ENCODE data around the gene B3GALT6. TPM values are rescaled to one million over a fixed set of nuclear protein-coding genes. Genes with fewer than 3 reads are reported as not detected.

B3GALT6 gene
- total and polyA plus RNA-seq, 5 experiments from 2014 or later, result 8.8 to 24.6 (median 21.4) TPM

DNA sequence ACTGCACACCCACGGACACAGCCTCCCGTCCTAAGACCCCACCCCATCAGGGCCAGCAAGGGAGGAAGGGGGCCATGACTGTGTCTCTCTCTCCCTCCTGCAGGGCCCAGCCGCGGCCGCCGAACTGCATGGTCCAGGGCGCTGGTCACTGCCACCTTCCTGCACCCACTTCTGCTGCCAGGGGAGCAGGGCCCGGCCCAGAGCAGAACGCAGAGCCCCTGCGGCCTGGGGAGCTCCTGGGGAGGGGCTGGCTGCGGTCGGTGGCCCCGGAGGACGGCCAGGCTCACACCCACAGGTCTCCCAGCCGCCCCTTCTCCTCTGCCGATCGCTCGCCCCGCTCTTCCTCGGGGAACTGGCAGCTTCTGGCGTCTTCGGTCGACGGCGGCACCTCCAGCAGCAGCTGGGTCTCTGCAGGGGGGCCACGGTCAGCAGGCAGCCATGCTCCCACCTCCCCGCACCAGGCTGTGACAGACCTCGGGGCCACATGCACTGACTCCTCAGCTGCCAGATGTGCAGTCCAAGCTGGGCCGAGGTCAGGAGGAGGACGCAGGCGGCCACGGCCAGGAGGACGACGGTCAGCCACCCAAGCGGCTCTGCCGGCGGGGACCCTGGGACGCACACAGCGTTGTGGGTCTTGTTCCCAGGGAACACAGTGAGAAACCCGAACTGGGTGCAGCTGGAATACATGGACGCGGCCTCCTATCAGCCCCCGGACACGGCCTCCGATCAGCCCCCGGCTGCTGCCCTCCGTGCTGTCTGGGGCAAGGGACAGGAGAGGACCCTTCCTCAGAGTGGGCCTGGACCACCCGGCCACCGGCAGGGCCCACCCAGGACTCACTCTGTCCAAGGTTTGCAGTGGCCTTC, 28.2 kb upstream of the B3GALT6 start:
- H3K4me1 Mint-ChIP-seq, result peaks cover 5 to 24% (median 20%) of the 10 kb centered on the region in 4 donors
- peak overlapping the region in 3 of 10 donors; percentile 20 to 68 (median 24) for H3K27ac Mint-ChIP-seq
- POLR2A ChIA-PET, result no interaction called here
- H3K36me3 Mint-ChIP-seq, result no peaks in the 10 kb centered on the region
- H3K4me3 Mint-ChIP-seq, result no peak overlapping the region
- no peak for ATAC-seq
- DNase-seq, result peak in 2 of 10 donors; percentile 4 to 58
- H3K27me3 Mint-ChIP-seq, result peaks cover 0 to 8% (median 0%) of the 10 kb centered on the region in 5 donors
- no peaks in the 10 kb centered on the region for H3K9me3 Mint-ChIP-seq

DNA sequence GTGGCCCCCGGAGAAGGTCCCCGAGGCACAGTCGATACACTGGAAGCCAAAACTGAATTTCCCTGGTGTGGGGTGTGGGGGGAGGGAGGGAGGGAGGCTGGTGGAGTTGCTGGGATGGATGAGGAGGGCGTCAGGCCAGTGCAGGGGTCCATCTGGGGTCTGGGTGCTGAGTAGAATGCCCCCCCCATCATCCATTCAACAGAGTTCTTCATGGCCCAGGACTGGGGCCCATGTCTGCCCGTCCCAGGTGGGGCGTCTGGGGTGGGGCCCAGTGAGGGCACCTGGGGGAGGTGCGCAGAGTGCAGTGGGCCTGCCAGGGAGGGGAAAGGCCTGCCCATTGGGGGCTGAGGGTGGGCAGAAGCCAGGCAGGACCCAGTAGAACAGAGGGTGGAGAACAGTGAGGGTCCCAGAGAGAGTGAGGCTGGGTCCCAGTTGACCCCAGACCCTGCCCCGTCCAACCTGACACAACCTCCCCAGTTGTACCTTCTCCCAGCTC, 27.6 kb upstream of the B3GALT6 start:
- DNase-seq (peak in 1 of 10 donors; percentile 55), ATAC-seq (no peak)
- H3K27me3 Mint-ChIP-seq, result peaks cover 0 to 8% (median 0%) of the 10 kb centered on the region in 5 donors
- H3K4me3 Mint-ChIP-seq, result no peak overlapping the region
- H3K4me1 Mint-ChIP-seq, result peaks cover 5 to 28% (median 24%) of the 10 kb centered on the region in 4 donors
- H3K36me3 Mint-ChIP-seq, result no peaks in the 10 kb centered on the region
- POLR2A ChIA-PET, result interaction anchor here (1.0 kb wide), 1 partner anchor 8 kb away, joined by 3 read pairs; no protein-coding TSS in a partner anchor
- no peaks in the 10 kb centered on the region for H3K9me3 Mint-ChIP-seq
- peak overlapping the region in 1 of 10 donors; percentile 68 for H3K27ac Mint-ChIP-seq

DNA sequence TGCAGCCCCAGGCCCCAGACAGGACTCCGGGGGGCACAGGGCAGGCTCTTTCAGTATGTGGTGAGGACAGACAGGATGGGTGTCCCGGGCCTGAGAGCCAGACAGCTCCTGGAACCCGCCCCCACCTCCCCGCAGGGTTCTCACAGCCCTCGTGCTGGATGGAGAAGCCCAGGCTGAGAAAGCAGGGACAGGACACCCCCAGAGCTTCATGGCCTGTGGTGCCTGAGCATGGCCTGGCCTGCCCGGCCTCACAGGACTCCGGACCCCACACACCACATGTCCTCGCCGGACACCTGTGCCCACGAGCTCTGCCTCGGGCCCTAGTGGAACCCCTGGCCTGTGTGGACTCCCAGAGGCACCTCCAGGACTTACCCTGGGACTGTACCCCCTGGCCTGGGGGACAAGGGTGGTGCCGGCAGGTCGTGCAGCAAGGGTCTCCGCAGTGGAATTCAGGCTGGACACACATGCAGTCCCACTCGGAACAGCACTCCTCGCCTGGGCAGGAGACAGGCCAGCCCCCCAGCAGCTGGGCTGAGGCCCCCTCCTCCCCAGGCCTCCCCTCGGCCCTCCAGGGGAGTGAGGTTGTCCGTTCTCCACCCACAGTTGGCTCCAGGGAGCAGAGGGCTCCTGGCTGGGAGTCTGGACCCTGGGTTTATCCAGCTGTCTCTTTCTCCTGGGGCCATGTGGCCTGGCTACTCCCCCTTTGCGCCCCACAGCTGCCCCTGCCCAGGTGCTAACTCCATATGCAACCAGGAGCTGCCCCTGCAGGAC, 26.9 kb upstream of the B3GALT6 start:
- Mint-ChIP-seq H3K4me3 (peak overlapping the region in 3 of 10 donors; percentile 36 to 56 (median 50)), H3K36me3 (no peaks in the 10 kb centered on the region), H3K27me3 (peaks cover 0 to 8% (median 0%) of the 10 kb centered on the region in 5 donors), H3K9me3 (no peaks in the 10 kb centered on the region), H3K4me1 (peaks cover 5 to 28% (median 23%) of the 10 kb centered on the region in 4 donors), H3K27ac (no peak overlapping the region)
- DNase-seq (peak in 1 of 10 donors; percentile 55), ATAC-seq (no peak)
- POLR2A ChIA-PET, result interaction anchor here (0.8 to 1.0 kb wide), 3 partner anchors 7 to 165 kb away, joined by 3 read pairs; no protein-coding TSS in a partner anchor

DNA sequence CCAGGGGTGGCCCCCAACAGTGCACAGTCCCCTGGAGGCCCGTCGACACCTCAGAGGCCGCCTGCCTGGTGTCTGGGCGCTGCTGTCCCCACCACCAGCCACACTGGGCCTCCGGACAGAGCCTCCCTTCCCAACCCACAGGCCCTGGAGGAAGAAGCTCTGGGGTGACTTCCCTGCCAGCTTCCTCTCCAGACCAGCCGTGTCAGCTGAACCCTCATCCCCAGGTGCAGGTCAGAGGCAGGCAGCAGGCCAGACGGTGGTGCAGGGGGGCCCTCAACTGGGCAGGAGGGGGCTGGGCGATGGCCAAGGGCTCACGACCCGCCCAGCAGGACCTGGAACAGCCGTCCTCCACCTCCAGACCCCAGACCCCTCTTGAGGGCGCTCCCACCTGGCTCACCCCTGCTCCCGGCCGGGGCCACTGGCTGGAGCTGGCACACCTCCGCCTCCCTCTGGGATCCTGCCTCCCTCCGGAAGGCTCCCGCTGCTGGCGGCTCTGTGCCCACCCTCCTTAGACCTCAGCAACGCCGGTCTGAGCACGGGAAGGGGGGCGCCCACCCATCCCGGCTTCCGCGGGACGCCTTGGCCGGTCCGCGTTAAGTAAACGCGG, 26.2 kb upstream of the B3GALT6 start:
- no peak for ATAC-seq
- H3K27ac Mint-ChIP-seq, result no peak overlapping the region
- POLR2A ChIA-PET, result interaction anchor here (0.8 to 1.0 kb wide), 2 partner anchors 49 to 166 kb away, joined by 3 read pairs; no protein-coding TSS in a partner anchor
- no peaks in the 10 kb centered on the region for H3K9me3 Mint-ChIP-seq
- DNase-seq, result peak in 2 of 10 donors; percentile 6 to 61
- H3K36me3 Mint-ChIP-seq, result no peaks in the 10 kb centered on the region
- peak overlapping the region in 6 of 10 donors; percentile 36 to 58 (median 49) for H3K4me3 Mint-ChIP-seq
- H3K4me1 Mint-ChIP-seq, result peaks cover 5 to 28% (median 19%) of the 10 kb centered on the region in 4 donors
- H3K27me3 Mint-ChIP-seq, result peaks cover 0 to 8% (median 0%) of the 10 kb centered on the region in 5 donors

DNA sequence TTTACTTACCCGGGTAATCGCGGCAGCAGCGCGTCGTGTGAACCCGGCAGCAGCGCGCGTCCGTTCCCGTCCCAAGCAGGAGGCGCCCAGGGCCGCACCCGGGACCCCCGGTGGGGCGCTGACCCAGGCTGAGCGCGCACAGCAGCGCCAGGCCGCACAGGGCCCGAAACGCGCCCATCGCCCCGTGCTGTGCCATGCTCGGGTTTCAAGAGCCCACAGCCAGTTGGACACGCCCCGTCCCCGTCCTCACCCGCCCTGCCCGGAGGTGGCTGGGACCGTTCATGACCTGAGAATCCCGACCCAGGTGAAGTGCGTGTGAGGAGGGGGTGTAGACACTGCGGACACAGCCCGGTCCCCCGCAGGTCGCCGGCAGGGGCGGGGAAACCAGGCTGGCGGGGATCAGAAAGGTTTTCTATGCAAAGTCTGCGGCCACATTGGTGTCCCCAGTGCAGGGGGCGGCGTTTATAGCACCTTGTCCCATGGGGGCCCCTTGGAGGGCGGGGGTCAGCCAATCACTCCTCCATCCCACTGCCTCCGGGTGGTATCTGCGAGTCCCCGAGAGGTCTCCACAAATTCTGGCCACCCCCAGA, 25.6 kb upstream of the B3GALT6 start, which contains the start of gene TNFRSF18:
Gene TNFRSF18 (minus strand): TSS at position 217 of the 590 bp plus-strand sequence. CDS start 21 bp downstream, at position 196.
- ATAC-seq, result peak in 1 of 2 donors; percentile 20
- H3K4me3 Mint-ChIP-seq, result peak within 1 kb of the TSS in 8 of 10 donors; percentile 22 to 80 (median 50)
- POLR2A ChIA-PET, result interaction anchor here (0.9 kb wide), 1 partner anchor 137 kb away, joined by 3 read pairs; no protein-coding TSS in a partner anchor

DNA sequence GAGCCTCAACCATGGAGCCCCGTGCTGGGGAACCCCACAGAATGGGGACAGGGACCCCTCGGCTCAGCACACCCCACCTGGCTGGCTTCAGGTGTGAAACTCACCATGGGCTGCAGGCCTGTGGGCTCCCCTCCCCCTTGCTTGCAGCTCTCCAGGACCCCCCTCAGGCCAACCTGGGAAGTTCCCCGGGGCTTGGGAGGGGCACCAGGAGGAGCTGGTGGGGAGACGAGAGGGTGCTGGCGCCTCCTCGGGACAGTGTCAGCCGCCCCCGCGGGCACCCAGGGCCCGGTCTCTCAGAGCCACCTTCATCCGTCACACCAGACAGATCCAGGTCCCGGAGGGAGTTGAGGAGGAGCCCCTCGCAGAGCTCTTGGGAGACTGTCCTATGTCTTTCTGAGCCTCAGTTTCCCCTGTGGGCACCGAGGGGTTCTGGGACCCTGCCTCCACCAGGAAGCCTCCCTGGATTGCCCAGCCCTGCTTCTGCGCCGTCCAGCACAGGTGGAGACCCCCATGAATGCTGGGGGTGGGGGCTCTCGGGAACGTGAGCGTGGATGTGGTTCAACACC, 25.0 kb upstream of the B3GALT6 start:
- DNase-seq (peak in 2 of 10 donors; percentile 5 to 62), ATAC-seq (no peak)
- peak overlapping the region in 1 of 10 donors; percentile 49 for H3K27ac Mint-ChIP-seq
- H3K4me3 Mint-ChIP-seq, result peak overlapping the region in 8 of 10 donors; percentile 22 to 80 (median 48)
- H3K4me1 Mint-ChIP-seq, result peaks cover 5 to 28% (median 21%) of the 10 kb centered on the region in 4 donors
- no peaks in the 10 kb centered on the region for H3K36me3 Mint-ChIP-seq
- POLR2A ChIA-PET, result interaction anchor here (0.7 to 0.9 kb wide), 2 partner anchors 12 to 138 kb away, joined by 3 to 4 read pairs; no protein-coding TSS in a partner anchor
- H3K27me3 Mint-ChIP-seq, result peaks cover 0 to 8% (median 0%) of the 10 kb centered on the region in 5 donors
- no peaks in the 10 kb centered on the region for H3K9me3 Mint-ChIP-seq

More for the DNA sequence above, 25.6 kb upstream of the B3GALT6 start, which contains the start of gene TNFRSF18:
- no peaks in the 10 kb centered on the region for H3K9me3 Mint-ChIP-seq
- peaks cover 5 to 28% (median 20%) of the 10 kb centered on the region in 4 donors for H3K4me1 Mint-ChIP-seq
- no peaks in the 10 kb centered on the region for H3K36me3 Mint-ChIP-seq
- peak within 1 kb of the TSS in 1 of 10 donors; percentile 49 for H3K27ac Mint-ChIP-seq
- peak in 2 of 10 donors; percentile 11 to 66 for DNase-seq
- H3K27me3 Mint-ChIP-seq, result peaks cover 0 to 8% (median 0%) of the 10 kb centered on the region in 5 donors

DNA sequence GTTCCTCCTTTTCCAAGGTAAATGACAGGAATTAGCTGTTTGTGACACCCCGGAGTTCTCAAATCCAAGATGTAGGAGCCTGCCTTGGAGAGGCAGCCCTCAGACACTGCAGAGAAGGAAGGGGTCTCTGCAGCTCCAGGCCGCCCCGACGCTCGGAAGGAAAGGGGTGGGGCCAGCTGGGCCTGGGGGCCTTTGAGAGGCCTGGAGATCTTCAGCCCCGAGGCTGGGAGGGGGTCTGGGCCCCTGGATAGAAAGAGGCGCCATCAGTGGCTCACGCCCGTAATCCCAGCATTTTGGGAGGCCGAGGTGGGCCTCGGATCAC, 24.5 kb upstream of the B3GALT6 start:
- no peaks in the 10 kb centered on the region for H3K9me3 Mint-ChIP-seq
- H3K27ac Mint-ChIP-seq, result peak overlapping the region in 2 of 10 donors; percentile 79 to 89
- ATAC-seq, result no peak
- peak overlapping the region in 2 of 10 donors; percentile 56 to 80 for H3K4me3 Mint-ChIP-seq
- H3K27me3 Mint-ChIP-seq, result peaks cover 0 to 8% (median 0%) of the 10 kb centered on the region in 5 donors
- peak in 1 of 10 donors; percentile 5 for DNase-seq
- no peaks in the 10 kb centered on the region for H3K36me3 Mint-ChIP-seq
- peaks cover 5 to 28% (median 22%) of the 10 kb centered on the region in 4 donors for H3K4me1 Mint-ChIP-seq
- POLR2A ChIA-PET, result interaction anchor here (0.7 to 0.9 kb wide), 3 partner anchors 9 to 138 kb away, joined by 3 to 4 read pairs (median 3); no protein-coding TSS in a partner anchor

DNA sequence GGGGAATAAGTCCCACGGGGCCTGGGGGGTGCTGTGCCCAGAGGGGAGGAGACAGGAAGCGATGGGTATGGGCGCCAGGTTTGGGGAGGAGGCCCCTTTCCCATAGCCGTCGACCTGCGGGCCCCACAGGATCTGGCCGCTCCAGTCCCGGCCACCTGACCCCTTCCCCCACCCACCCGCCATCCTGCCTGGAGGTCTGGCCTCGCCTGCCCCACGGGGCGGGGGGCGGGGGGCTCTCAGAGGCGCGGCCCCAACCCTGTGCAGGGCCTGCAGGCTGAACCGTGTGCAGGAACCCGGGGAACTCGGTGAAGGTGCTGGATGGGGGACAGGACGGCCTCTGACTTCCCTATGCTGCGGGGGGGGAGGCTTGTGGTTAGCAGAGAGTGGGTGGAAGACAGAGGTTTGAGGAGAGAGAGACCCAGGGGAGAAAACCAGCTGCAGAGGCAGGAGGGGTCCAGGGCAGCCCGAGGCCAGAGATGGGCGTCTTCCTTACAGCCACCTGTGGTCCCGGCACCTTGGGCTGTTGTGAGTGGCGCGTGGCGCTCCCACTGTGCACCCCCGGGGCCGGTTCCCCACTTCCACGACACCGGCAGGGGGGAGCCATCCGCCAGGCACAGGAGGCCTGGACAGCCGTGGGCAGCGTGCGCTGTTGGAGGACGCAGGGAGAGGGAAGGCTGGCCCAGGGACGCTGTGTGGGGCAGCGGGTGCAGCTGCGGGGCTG, 23.2 kb upstream of the B3GALT6 start:
- POLR2A ChIA-PET, result no interaction called here
- Mint-ChIP-seq H3K27ac (peak overlapping the region in 9 of 10 donors; percentile 22 to 89 (median 75)), H3K9me3 (no peaks in the 10 kb centered on the region)

DNA sequence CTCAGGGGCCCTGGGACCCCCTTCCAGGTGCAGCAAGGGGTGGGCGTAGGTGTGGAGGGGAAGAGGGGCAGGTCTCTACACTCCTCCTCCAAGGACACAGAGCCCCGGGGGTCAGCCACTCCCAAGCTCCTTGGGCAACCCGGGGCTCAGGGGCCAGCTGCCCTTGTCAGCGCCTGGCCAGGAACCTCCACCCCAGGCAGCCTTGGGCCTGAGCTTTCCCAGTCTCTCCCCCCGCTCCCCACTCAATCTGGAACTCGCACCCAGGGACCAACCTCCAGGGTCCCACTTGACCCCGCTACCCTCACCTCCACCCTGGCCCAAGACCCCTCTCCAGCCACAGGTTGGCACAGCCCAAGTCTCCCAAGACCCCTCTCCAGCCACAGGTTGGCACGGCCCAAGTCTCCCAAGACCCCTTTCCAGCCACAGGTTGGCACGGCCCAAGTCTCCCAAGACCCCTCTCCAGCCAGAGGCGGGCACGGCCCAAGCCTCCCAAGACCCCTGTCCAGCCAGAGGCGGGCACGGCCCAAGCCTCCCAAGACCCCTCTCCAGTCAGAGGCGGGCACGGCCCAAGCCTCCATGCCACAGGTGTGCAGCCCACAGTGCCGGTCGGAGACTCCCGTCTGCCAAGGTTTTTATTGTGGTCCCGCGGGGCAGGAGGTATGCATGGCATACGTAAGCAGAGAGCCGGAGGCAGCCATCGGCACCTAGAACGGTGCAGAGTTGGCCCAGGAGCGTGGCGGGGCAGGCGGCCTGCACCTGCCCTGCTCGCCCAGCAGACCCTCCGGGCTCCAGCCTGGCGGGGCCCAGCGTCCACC, 21.1 kb upstream of the B3GALT6 start:
- H3K4me3 Mint-ChIP-seq, result no peak overlapping the region
- ATAC-seq, result no peak

More for the DNA sequence above, 23.2 kb upstream of the B3GALT6 start:
- Mint-ChIP-seq H3K36me3 (no peaks in the 10 kb centered on the region), H3K4me3 (peak overlapping the region; percentile 59 to 89 (median 82)), H3K27me3 (peaks cover 0 to 8% (median 0%) of the 10 kb centered on the region in 5 donors), H3K4me1 (peaks cover 5 to 28% (median 23%) of the 10 kb centered on the region in 4 donors)
- DNase-seq, result peak in 5 of 10 donors; percentile 20 to 68 (median 36)
- ATAC-seq, result peak; percentile 27 to 51

More for the DNA sequence above, 21.1 kb upstream of the B3GALT6 start:
- Mint-ChIP-seq H3K27ac (peak overlapping the region in 1 of 10 donors; percentile 63), H3K9me3 (no peaks in the 10 kb centered on the region), H3K36me3 (no peaks in the 10 kb centered on the region), H3K4me1 (peaks cover 10 to 40% (median 36%) of the 10 kb centered on the region in 4 donors), H3K27me3 (peaks cover 0 to 8% (median 0%) of the 10 kb centered on the region in 5 donors)
- POLR2A ChIA-PET, result no interaction called here
- peak in 2 of 10 donors; percentile 4 to 60 for DNase-seq

All from naive thymus-derived CD8-positive, alpha-beta T cell (primary cell).